GM23248 (cell line): Measurements from ENCODE around the gene RASA4. TPM values are rescaled to one million over a fixed set of nuclear protein-coding genes. Genes with fewer than 3 reads are reported as not detected.
"Not testable (repeated sequence)": the region's sequence is repeated elsewhere in the genome, so short reads cannot be mapped to it uniquely, and the experiment has no call there.

Experiments
- DNase-seq: peaks from one replicate; pipeline ENCODE4 v3.0.0-alpha.2; 2015
- H2AFZ ChIP-seq: fragments of 200-600 bp; sonication (generic); 2 replicates; pipeline ENCODE4 v1.6.1; 2016; ENCODE audit warnings: antibody characterized with exemption
- H3F3A ChIP-seq: fragments of 200-600 bp; sonication (generic); 2 replicates; pipeline ENCODE4 v1.6.1; 2016; ENCODE audit warnings: mild to moderate bottlenecking, antibody characterized with exemption, mixed run types; ENCODE audit not compliant: insufficient read depth
- H3K27ac ChIP-seq: fragments of 200-600 bp; sonication (generic); 2 replicates; pipeline ENCODE4 v1.5.1; 2016; ENCODE audit warnings: mild to moderate bottlenecking
- H3K27me3 ChIP-seq: fragments of 200-600 bp; sonication (generic); replicated peaks from 2 replicates; pipeline ENCODE4 v1.6.1; 2016; ENCODE audit warnings: mild to moderate bottlenecking; ENCODE audit not compliant: insufficient read depth
- H3K36me3 ChIP-seq: fragments of 200-600 bp; sonication (generic); 2 replicates; pipeline ENCODE4 v1.6.1; 2016; ENCODE audit warnings: low read depth, mild to moderate bottlenecking
- H3K4me1 ChIP-seq: fragments of 200-600 bp; sonication (generic); 2 replicates; pipeline ENCODE4 v1.6.1; 2016; ENCODE audit warnings: mild to moderate bottlenecking; ENCODE audit not compliant: insufficient read depth
- H3K4me2 ChIP-seq: fragments of 200-600 bp; sonication (generic); one replicate; pipeline ENCODE4 v1.6.1; 2016; ENCODE audit warnings: mild to moderate bottlenecking; ENCODE audit not compliant: unreplicated experiment
- H3K4me3 ChIP-seq: fragments of 200-600 bp; sonication (generic); 2 replicates; pipeline ENCODE4 v1.5.1; 2016; ENCODE audit warnings: mild to moderate bottlenecking
- H3K79me2 ChIP-seq: fragments of 200-600 bp; sonication (generic); 2 replicates; pipeline ENCODE4 v1.6.1; 2016; ENCODE audit warnings: mild to moderate bottlenecking; ENCODE audit not compliant: insufficient read depth
- H3K9ac ChIP-seq: fragments of 200-600 bp; sonication (generic); 2 replicates; pipeline ENCODE4 v1.6.1; 2016; ENCODE audit warnings: mild to moderate bottlenecking
- H3K9me2 ChIP-seq: fragments of 200-600 bp; sonication (generic); 2 replicates; pipeline ENCODE4 v1.6.1; 2016; ENCODE audit warnings: mixed run types, mild to moderate bottlenecking, moderate library complexity; ENCODE audit not compliant: insufficient read depth
- H3K9me3 ChIP-seq: fragments of 200-600 bp; sonication (generic); one replicate; pipeline ENCODE4 v1.6.1; 2017; ENCODE audit warnings: low read depth
- H4K20me1 ChIP-seq: fragments of 200-600 bp; sonication (generic); 2 replicates; pipeline ENCODE4 v1.6.0; 2016; ENCODE audit not compliant: insufficient read depth
- whole genome bisulfite sequencing, 2 experiments: methylation state at CpG; one replicate each; pipeline ENCODE4 v1.1.6; 2015 to 2017; ENCODE audit warnings: low lambda C conversion rate in 2 of 2, low coverage in 1 of 2; ENCODE audit errors: missing lambda C conversion rate in 2 of 2; 5-methylcytosine and 5-hydroxymethylcytosine counted together
- in situ Hi-C: fragments of 300-500 bp; cut with MboI; formaldehyde crosslinking; loops from 2 replicates; pipeline ENCODE4 v1.15.0; 2020
- polyA plus RNA-seq: library from polyadenylated mRNA; unstranded; fragments of >200 nt; fragmentation: Nextera tagmentation; extraction: Ambion mirVana; gene quantifications from 2 replicates; pipeline ENCODE4 v1.2.1, GENCODE V29; 2016
- total RNA-seq: library from RNA; depleted of rRNA; stranded (reverse); fragments of >200 nt; shearing (Covaris generic); gene quantifications from 2 replicates; pipeline ENCODE4 v1.2.3, GENCODE V29; 2014; rRNA removed

Gene RASA4
- total RNA-seq, result 1.7 and 8.9 TPM in 2 replicates
- 1.2 and 2.3 TPM in 2 replicates for polyA plus RNA-seq

GRCh38 chr7:102616507-102617125 lies at the start of gene RASA4:
RASA4 (minus strand) TSS chr7:102616756; CDS start chr7:102616689, 67 bp downstream.
- DNase-seq, H3F3A ChIP-seq, H4K20me1 ChIP-seq, H2AFZ ChIP-seq, H3K9me3 ChIP-seq, H3K4me2 ChIP-seq, H3K79me2 ChIP-seq, H3K4me3 ChIP-seq, H3K4me1 ChIP-seq, H3K9me2 ChIP-seq, H3K36me3 ChIP-seq, H3K9ac ChIP-seq, H3K27me3 ChIP-seq, H3K27ac ChIP-seq, in situ Hi-C loops: not testable (repeated sequence)
- WGBS, 2 experiments, result 10% methylated on average over 2 of the region's 62 CpGs; no CpG with 5 or more reads in 1 of the 2 experiments

- H3K4me2 ChIP-seq, H3K9me3 ChIP-seq, H3K79me2 ChIP-seq, H3K9ac ChIP-seq, H3K4me3 ChIP-seq, H3K4me1 ChIP-seq, H2AFZ ChIP-seq, H3F3A ChIP-seq, H4K20me1 ChIP-seq, in situ Hi-C loops, H3K36me3 ChIP-seq, H3K27ac ChIP-seq, H3K9me2 ChIP-seq, DNase-seq, H3K27me3 ChIP-seq: not testable (repeated sequence)
- 86 to 92% methylated on average over 4 of the region's 11 CpGs for WGBS, 2 experiments
Observed at GRCh38 chr7:102664765-102665164, 48.2 kb upstream of the RASA4 start.

- H3K27me3 ChIP-seq, H3K9me3 ChIP-seq, H3F3A ChIP-seq, H3K4me3 ChIP-seq, H4K20me1 ChIP-seq, H3K79me2 ChIP-seq, H3K9me2 ChIP-seq, H3K27ac ChIP-seq, H3K4me1 ChIP-seq, in situ Hi-C loops, H3K9ac ChIP-seq, H3K36me3 ChIP-seq, H3K4me2 ChIP-seq, DNase-seq, H2AFZ ChIP-seq: not testable (repeated sequence)
- WGBS, 2 experiments, result no CpG with 5 or more reads among the region's 4 CpGs
Observed at GRCh38 chr7:102649924-102650323, 33.4 kb upstream of the RASA4 start, which contains the start of gene SPDYE2B. SPDYE2B (plus strand) TSS chr7:102650319; CDS start chr7:102652349, 2,030 bp downstream.

- H3K27me3 ChIP-seq, in situ Hi-C loops, H4K20me1 ChIP-seq, H3K36me3 ChIP-seq, H3K9ac ChIP-seq, DNase-seq, H3K27ac ChIP-seq, H3K4me2 ChIP-seq, H3K79me2 ChIP-seq, H3F3A ChIP-seq, H2AFZ ChIP-seq, H3K9me3 ChIP-seq, H3K9me2 ChIP-seq, H3K4me1 ChIP-seq, H3K4me3 ChIP-seq: not testable (repeated sequence)
- 99% methylated on average over 5 to 7 of the region's 7 CpGs for whole genome bisulfite sequencing, 2 experiments
Observed at GRCh38 chr7:102647813-102648212, 31.3 kb upstream of the RASA4 start.

GRCh38 chr7:102643404-102643803 lies 26.8 kb upstream of the RASA4 start:
- H3K36me3 ChIP-seq, DNase-seq, H3K9ac ChIP-seq, H3K9me3 ChIP-seq, in situ Hi-C loops, H3K4me2 ChIP-seq, H3K4me3 ChIP-seq, H3F3A ChIP-seq, H2AFZ ChIP-seq, H4K20me1 ChIP-seq, H3K27me3 ChIP-seq, H3K27ac ChIP-seq, H3K4me1 ChIP-seq, H3K9me2 ChIP-seq, H3K79me2 ChIP-seq: not testable (repeated sequence)
- no CpG with 5 or more reads among the region's 1 CpG for WGBS, 2 experiments

- H3K4me1 ChIP-seq, H3K9ac ChIP-seq, H3F3A ChIP-seq, H4K20me1 ChIP-seq, H3K4me2 ChIP-seq, H3K79me2 ChIP-seq, DNase-seq, H3K27me3 ChIP-seq, H3K4me3 ChIP-seq, H2AFZ ChIP-seq, H3K9me3 ChIP-seq, in situ Hi-C loops, H3K9me2 ChIP-seq, H3K36me3 ChIP-seq, H3K27ac ChIP-seq: not testable (repeated sequence)
- no CpG with 5 or more reads among the region's 9 CpGs for WGBS, 2 experiments
Observed at GRCh38 chr7:102642691-102643090, 26.1 kb upstream of the RASA4 start, which contains the start of gene UPK3BL1. UPK3BL1 (minus strand) TSS chr7:102642791; CDS start chr7:102642741, 50 bp downstream.

GRCh38 chr7:102638848-102639247 lies 22.3 kb upstream of the RASA4 start:
- H3K36me3 ChIP-seq, H3K27ac ChIP-seq, in situ Hi-C loops, H3F3A ChIP-seq, H3K4me3 ChIP-seq, DNase-seq, H2AFZ ChIP-seq, H3K4me1 ChIP-seq, H3K9me3 ChIP-seq, H4K20me1 ChIP-seq, H3K9me2 ChIP-seq, H3K4me2 ChIP-seq, H3K79me2 ChIP-seq, H3K9ac ChIP-seq, H3K27me3 ChIP-seq: not testable (repeated sequence)
- WGBS, 2 experiments, result 91 to 96% methylated on average over 4 to 5 of the region's 11 CpGs
